GM21515 (cell line): ENCODE measurements around the gene THRA.

Source experiments
- ATAC-seq: cut with Tn5 transposase; IDR thresholded peaks from one replicate; pipeline ENCODE4 v1.9.1; 2021; ENCODE audit not compliant: unreplicated experiment

The THRA gene

GRCh38 chr17:40098846-40099618 is 36.3 kb downstream of the THRA start:
- ATAC-seq, result peak; percentile 47

GRCh38 chr17:40099619-40100418 is 37.1 kb downstream of the THRA start:
- ATAC-seq, result no peak

DNA sequence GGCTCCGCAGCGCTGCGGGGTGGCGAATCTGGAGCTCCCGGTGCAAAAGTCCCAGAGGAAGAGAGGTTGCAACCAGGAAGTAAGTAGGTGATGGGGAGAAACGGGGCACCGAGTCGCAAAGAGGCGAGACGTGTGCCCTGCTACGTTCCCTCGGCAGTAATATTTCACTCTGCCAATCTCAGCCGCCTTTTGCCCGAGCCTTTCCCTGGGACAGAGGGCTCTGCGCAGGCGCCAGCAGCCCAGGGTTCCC is 37.6 kb downstream of the THRA start, which contains the start of gene NR1D1:
TSS of gene NR1D1 (minus strand) at position 171 of the 250 bp plus-strand sequence. CDS start 495 bp downstream, outside the sequence.
- ATAC-seq, result no peak

- ATAC-seq, result peak; percentile 20
These were observed 38.1 kb downstream of the THRA start for GRCh38 chr17:40100669-40101366.

GRCh38 chr17:40101367-40102210 is 38.8 kb downstream of the THRA start:
- no peak for ATAC-seq

DNA sequence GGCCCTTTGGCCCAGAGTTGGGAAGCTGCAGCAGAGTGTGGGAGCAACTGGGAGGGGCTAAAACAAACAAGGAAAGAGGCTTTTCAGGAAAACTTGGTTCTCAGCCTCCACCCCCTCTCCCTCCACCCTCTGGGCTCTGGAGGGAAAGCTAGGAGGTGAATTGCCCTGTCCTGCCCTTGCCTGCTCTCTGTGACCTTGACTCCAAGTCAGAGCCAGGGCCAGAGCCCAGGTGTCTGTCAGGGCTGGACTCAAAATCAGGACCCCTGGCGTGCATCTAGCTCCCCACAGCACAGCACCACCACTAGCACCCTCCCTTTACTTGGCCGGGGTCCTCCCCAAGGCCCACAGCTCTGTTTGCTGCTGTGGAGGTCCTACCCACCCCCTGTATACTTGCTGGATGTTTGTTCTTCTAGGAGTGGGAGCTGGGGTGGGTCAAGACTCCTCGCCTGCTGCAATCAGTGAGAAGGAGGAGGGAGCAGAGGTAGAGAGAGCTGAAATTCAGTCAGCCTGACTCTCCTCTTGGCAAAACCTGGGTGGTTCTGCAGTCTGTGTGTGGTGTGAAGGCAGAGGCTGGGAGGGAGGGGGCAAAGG is 40.4 kb downstream of the THRA start:
- ATAC-seq, result no peak

GRCh38 chr17:40103688-40104087 is 40.9 kb downstream of the THRA start:
- ATAC-seq, result no peak

DNA sequence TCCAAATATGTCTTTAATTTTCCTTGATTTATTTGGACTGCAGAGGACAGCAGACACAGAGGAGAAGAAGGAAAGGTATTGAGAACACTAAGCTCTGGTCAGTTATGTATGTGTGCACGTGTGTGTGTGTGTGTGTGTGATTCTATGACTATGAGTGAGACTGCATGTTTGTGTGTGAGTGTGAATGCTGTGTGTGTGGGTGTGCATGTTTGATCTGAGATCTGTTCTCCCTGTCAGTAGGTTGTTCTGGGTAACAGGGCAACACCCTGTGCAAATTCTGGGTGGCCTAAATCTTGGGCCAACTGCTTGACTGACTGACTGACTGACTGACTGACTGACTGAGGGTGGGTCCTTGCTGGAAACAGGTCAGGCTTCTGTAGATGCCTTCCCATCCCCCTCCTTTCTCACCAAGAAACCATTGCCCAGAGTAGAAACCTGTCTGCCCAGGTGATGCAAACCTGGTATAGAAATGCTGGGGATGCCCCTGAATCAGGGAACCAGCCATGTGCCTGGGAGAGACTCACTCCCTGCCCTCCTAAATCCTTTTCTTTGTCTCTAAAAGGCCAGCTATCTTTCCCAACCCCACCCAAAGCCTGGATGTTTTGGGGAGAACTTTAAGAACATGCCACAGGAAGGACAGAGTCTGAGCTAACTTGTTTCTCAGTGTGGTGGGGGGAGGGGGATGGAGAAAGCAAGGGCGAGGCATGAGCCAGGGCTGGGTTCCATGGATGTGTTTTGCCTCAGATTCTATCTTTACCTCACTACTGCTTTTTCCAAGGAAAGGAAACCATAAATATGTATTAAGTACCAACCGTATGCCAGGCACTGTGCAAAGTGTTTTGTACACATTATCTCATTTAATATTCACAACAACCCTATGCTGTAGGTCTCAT is 42.1 kb downstream of the THRA start:
- ATAC-seq, result no peak

- no peak for ATAC-seq
These were observed 43.3 kb downstream of the THRA start for GRCh38 chr17:40105861-40106759.

DNA sequence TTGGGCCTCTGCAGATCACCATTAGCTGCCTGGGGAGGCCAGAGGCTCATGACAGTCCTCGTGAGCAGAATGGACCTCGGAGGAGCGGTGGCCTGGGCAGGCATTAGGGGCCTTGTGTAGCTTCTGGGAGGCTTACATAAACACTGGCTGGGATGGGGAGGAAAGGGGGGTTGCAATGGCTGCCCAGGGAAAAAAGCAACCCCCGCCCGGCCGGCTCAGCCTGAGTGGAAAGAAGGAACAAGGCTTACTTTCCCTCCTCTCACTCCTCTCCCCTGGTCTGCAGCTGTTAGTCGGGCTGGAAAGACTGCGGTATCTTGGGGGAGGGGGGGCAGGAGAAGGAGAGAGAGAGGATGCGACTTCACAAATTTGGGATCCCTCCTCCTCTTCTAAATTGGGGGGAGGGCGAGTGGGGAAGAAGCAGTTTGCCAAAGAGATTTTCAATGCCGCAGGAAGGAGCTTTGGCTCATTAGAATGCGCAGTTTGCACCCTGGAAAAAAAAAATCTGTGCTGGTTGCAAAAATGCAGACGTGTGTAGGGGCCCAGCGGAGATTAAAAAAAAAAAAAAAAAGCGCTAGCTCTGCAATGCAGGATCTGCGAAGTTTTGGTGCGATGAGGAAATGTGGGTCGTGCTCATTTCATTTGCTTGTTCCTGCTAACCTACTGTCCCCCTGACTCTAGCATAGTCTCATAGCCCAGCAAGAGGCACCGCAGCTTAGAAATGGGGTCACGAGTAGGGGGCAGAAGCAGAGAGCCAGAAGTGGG is 44.2 kb downstream of the THRA start:
- ATAC-seq, result no peak

DNA sequence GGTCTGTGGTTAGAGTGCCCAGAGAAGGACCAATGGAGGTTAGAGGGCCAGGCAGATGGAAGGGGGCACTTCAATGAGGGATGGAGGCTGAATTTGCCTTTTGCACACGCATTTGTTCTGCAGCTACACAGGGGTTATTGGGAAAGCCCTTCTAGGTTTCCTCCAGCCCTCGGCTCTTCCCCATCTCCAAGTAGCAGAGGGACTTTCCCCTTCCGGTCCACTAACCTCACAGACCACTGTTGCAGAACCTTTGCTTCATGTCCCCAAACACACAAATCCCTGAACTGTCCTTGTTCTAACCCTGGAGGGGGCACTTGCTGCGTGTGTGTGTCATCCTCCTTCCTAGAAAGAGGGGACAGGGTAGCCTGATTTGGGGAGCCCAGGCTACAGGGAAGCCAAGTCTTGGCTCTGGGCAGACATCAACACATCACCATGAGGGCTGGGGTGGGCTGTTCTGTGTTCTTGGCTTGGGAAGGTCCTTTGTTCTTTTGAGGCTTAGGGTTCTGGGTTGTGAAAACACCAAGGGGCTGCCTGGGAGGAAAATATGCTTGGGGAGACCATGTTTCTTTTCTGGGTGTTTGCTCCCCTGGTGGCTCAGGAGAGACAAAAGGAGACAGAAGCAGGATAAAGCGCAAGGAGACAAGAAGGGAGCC is 44.9 kb downstream of the THRA start:
- ATAC-seq, result no peak

- no peak for ATAC-seq
These were observed 46.4 kb downstream of the THRA start for GRCh38 chr17:40108970-40109824.

- no peak for ATAC-seq
These were observed 47.5 kb downstream of the THRA start for GRCh38 chr17:40110026-40110845.

- no peak for ATAC-seq
These were observed 48.7 kb downstream of the THRA start for GRCh38 chr17:40111221-40112128.
